ENCODE results near the gene RNF126.

- no peak for TF ChIP-seq EZH2 (IDR thresholded peaks at IDR 0.05; ENCODE audit: borderline replicate concordance, insufficient read depth, low read length, poor library complexity, severe bottlenecking)
- TF ChIP-seq TAF1 (IDR thresholded peaks at IDR 0.05; ENCODE audit: low read depth): no peak
- no peak for TF ChIP-seq RAD21 (conservative IDR thresholded peaks at IDR 0.05)
- TF ChIP-seq CTCF (IDR thresholded peaks at IDR 0.05; ENCODE audit: poor library complexity, severe bottlenecking): no peak
- TF ChIP-seq REST (IDR thresholded peaks at IDR 0.05; ENCODE audit: borderline replicate concordance): no peak
Measured at GRCh38 chr19:633786-634639, 29.0 kb downstream of the RNF126 start.

All from neural cell (in vitro differentiated cells).